Testis (tissue), 3 donors: Measurements from ENCODE around the gene GREB1L. TPM values are rescaled to one million over a fixed set of nuclear protein-coding genes. Genes with fewer than 3 reads are reported as not detected.

Experiments
- DNase-seq: peaks from one replicate; pipeline ENCODE4 v3.0.0-alpha.2; 2019
- H3K27ac ChIP-seq, 2 donors: fragments of 200-600 bp; sonication (generic); one replicate each; pipeline ENCODE4 v1.5.1; 2019
- H3K27me3 ChIP-seq: fragments of 200-600 bp; sonication (generic); one replicate; pipeline ENCODE4 v1.5.1; 2019
- H3K36me3 ChIP-seq: fragments of 200-600 bp; sonication (generic); one replicate; pipeline ENCODE4 v1.5.1; 2017; ENCODE audit warnings: low read depth; ENCODE audit errors: missing control alignments
- H3K4me1 ChIP-seq: fragments of 200-600 bp; sonication (generic); one replicate; pipeline ENCODE4 v1.5.1; 2019
- H3K4me3 ChIP-seq, 2 donors: fragments of 200-600 bp; sonication (generic); one replicate each; pipeline ENCODE4 v1.5.1; 2017 to 2019
- H3K9me3 ChIP-seq: fragments of 200-600 bp; sonication (generic); one replicate; pipeline ENCODE4 v1.5.1; 2017
- POLR2A ChIP-seq: fragments of 450-650 bp; IDR thresholded peaks from one replicate; pipeline ENCODE4 v1.6.1; 2017; ENCODE audit warnings: antibody characterized with exemption, mild to moderate bottlenecking, moderate library complexity
- WGBS, 2 donors: methylation state at CpG; one replicate each; pipeline ENCODE4 v1.1.5; 2018; 5-methylcytosine and 5-hydroxymethylcytosine counted together
- intact Hi-C: fragments of 100-400 bp; cut with DNase I; formaldehyde crosslinking; loops from one replicate; pipeline ENCODE4 v1.15.1; 2023; ENCODE audit warnings: low total_unique reads
- polyA plus RNA-seq: library from polyadenylated mRNA; stranded (reverse); fragments of 350-450 nt; fragmentation: Illumina TruSeq; extraction: RNeasy Lipid Tissue Mini Kit (QIAGEN cat#74804); gene quantifications from one replicate; pipeline ENCODE4 v1.2.3, GENCODE V29; 2014; ENCODE audit warnings: low read depth, low replicate concordance; ENCODE audit not compliant: insufficient read depth
- total RNA-seq, 2 donors: library from RNA; depleted of rRNA; stranded (reverse); fragments of >200 nt; gene quantifications; one replicate each; pipeline ENCODE4 v1.2.3, GENCODE V29; 2016
- TF ChIP-seq, protein P1 (sequence below), 3 experiments: fragments of 450-650 bp in 2 of 3; fragments of 200-600 bp in 1 of 3; sonication (generic) in 1 of 3; IDR thresholded peaks; one replicate each; pipeline ENCODE4 v1.5.1; 2016 to 2019; ENCODE audit warnings: antibody characterized with exemption in 3 of 3, mild to moderate bottlenecking in 2 of 3, moderate library complexity in 1 of 3

Gene GREB1L
- total and polyA plus RNA-seq, 3 donors from 2014 or later: 11.9 to 40.6 (median 38.4) TPM

DNA sequence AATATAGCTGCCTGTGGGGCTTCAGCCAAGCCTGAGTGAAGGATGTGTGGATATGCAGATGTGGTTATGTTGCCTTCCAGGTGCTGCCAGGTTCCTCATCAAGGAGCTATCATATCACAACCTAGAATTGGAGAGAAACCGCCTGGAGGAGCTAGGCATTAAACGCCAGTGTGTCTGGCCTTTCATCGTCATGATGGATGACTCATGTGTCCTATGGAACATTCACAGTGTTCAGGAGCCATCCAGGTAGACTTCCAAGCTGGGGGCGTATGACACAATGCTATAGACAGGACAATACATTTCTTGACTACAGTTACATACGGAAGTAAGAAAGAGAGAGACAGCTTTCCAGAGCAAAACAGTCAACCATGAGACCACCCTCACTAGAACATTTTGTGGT is 271.7 kb downstream of the GREB1L start:
- intact Hi-C loops: no loop called here
- Histone ChIP-seq H3K9me3 (no peaks in the 10 kb centered on the region), H3K4me1 (peaks cover 5% of the 10 kb centered on the region), H3K36me3 (no peaks in the 10 kb centered on the region), H3K27ac (no peak overlapping the region), H3K27me3 (no peaks in the 10 kb centered on the region), H3K4me3 (no peak overlapping the region)
- DNase-seq: no peak
- TF ChIP-seq POLR2A: no peak
- TF ChIP-seq, protein P1, sequence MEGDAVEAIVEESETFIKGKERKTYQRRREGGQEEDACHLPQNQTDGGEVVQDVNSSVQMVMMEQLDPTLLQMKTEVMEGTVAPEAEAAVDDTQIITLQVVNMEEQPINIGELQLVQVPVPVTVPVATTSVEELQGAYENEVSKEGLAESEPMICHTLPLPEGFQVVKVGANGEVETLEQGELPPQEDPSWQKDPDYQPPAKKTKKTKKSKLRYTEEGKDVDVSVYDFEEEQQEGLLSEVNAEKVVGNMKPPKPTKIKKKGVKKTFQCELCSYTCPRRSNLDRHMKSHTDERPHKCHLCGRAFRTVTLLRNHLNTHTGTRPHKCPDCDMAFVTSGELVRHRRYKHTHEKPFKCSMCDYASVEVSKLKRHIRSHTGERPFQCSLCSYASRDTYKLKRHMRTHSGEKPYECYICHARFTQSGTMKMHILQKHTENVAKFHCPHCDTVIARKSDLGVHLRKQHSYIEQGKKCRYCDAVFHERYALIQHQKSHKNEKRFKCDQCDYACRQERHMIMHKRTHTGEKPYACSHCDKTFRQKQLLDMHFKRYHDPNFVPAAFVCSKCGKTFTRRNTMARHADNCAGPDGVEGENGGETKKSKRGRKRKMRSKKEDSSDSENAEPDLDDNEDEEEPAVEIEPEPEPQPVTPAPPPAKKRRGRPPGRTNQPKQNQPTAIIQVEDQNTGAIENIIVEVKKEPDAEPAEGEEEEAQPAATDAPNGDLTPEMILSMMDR (IDR thresholded peaks at IDR 0.05): no peak
- WGBS, 2 donors: 87 to 96% methylated on average over 5 of the region's 5 CpGs

- H3K9me3 ChIP-seq: no peaks in the 10 kb centered on the region
- H3K4me3 ChIP-seq: no peak overlapping the region
- TF ChIP-seq, protein P1 (IDR thresholded peaks at IDR 0.05): no peak
- no peak for TF ChIP-seq POLR2A
- no peaks in the 10 kb centered on the region for H3K36me3 ChIP-seq
- intact Hi-C loops: no loop called here
- WGBS, 2 donors: 90 to 91% methylated on average over 6 of the region's 6 CpGs
- H3K4me1 ChIP-seq: peaks cover 3% of the 10 kb centered on the region
- H3K27ac ChIP-seq: no peak overlapping the region
- no peak for DNase-seq
- H3K27me3 ChIP-seq: no peaks in the 10 kb centered on the region
These were observed 280.5 kb downstream of the GREB1L start for GRCh38 chr18:21522530-21522929.

DNA sequence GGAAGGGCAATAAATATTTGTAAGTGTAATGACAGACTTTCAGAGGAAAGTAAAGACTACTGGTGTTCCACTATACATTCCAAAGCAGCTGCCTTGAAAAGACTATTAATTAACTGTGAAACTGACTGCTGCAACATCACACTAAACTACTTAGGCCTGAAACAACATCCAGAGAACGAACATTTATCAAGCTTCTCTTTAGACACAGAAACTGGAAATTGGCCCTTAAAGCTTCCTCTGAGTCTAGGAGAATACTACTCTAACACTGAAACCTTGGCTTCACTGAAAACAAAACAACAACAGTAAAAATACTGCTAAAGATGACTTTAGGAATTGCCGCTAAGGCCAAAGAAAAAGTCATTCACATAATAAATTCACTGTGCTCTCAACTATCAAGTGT is 283.9 kb downstream of the GREB1L start:
- TF ChIP-seq, protein P1 (IDR thresholded peaks at IDR 0.05): no peak
- no peak for TF ChIP-seq POLR2A
- no peak overlapping the region for H3K4me3 ChIP-seq
- WGBS, 2 donors: 67 to 70% methylated on average over 2 of the region's 2 CpGs
- intact Hi-C loops: no loop called here
- no peak for DNase-seq
- no peak overlapping the region for H3K27ac ChIP-seq
- H3K36me3 ChIP-seq: no peaks in the 10 kb centered on the region
- H3K27me3 ChIP-seq: no peaks in the 10 kb centered on the region
- H3K4me1 ChIP-seq: peaks cover 3% of the 10 kb centered on the region
- H3K9me3 ChIP-seq: no peaks in the 10 kb centered on the region

GRCh38 chr18:21526463-21526862 is 284.4 kb downstream of the GREB1L start:
- WGBS, 2 donors: 26 to 53% methylated on average over 2 of the region's 2 CpGs

DNA sequence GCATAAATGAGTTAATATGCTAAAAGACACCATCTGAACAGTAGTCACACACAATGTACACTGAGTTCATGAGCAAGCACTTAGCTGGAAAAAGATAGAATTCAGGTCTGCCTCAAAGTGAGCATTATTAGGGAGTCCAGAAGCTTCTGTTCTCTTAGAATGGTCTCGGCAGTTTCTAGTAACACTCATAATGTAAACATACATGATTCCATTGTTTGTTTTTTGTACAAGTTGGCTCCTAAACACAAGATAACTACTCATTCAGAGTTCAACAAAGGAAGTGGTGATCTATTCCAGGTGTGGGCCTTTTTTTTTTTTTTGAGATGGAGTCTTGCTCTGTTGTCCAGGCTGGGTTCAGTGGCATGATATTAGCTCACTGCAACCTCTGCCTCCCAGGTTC is 292.3 kb downstream of the GREB1L start:
- no peaks in the 10 kb centered on the region for H3K36me3 ChIP-seq
- no peaks in the 10 kb centered on the region for H3K27me3 ChIP-seq
- intact Hi-C loops: no loop called here
- no peak overlapping the region for H3K27ac ChIP-seq
- no peak for DNase-seq
- TF ChIP-seq, protein P1 (IDR thresholded peaks at IDR 0.05): no peak
- TF ChIP-seq POLR2A: no peak
- H3K9me3 ChIP-seq: no peaks in the 10 kb centered on the region
- H3K4me1 ChIP-seq: no peaks in the 10 kb centered on the region
- 63 to 64% methylated on average over 1 of the region's 1 CpG for WGBS, 2 donors
- H3K4me3 ChIP-seq: no peak overlapping the region

More at GRCh38 chr18:21526463-21526862, 284.4 kb downstream of the GREB1L start:
- no peaks in the 10 kb centered on the region for H3K36me3 ChIP-seq
- no peaks in the 10 kb centered on the region for H3K27me3 ChIP-seq
- H3K9me3 ChIP-seq: no peaks in the 10 kb centered on the region
- H3K4me3 ChIP-seq: no peak overlapping the region
- intact Hi-C loops: no loop called here
- TF ChIP-seq POLR2A: no peak
- TF ChIP-seq, protein P1 (IDR thresholded peaks at IDR 0.05): no peak
- H3K27ac ChIP-seq: peak overlapping the region in 1 of 2 donors; percentile 32
- DNase-seq: no peak
- H3K4me1 ChIP-seq: peaks cover 3% of the 10 kb centered on the region
